HG03039 (cell line): Measurements from ENCODE around the gene KIRREL3.
"Not testable (repeated sequence)": the region's sequence is repeated elsewhere in the genome, so short reads cannot be mapped to it uniquely, and the experiment has no call there.

Experiments used
- ATAC-seq: cut with Tn5 transposase; IDR thresholded peaks from one replicate; pipeline ENCODE4 v1.9.1; 2021; ENCODE audit warnings: mild to moderate bottlenecking, moderate library complexity; ENCODE audit not compliant: unreplicated experiment

The KIRREL3 gene

GRCh38 chr11:126396266-126396665, 604.3 kb downstream of the KIRREL3 start:
- ATAC-seq: not testable (repeated sequence)

- not testable (repeated sequence) for ATAC-seq
Measured at GRCh38 chr11:126395784-126396183, 604.8 kb downstream of the KIRREL3 start.

GRCh38 chr11:126394634-126395072, 605.9 kb downstream of the KIRREL3 start:
- ATAC-seq: not testable (repeated sequence)

- no peak for ATAC-seq
Measured at GRCh38 chr11:126394036-126394435, 606.5 kb downstream of the KIRREL3 start.

- no peak for ATAC-seq
Measured at GRCh38 chr11:126393143-126393542, 607.4 kb downstream of the KIRREL3 start.

GRCh38 chr11:126392633-126393013, 607.9 kb downstream of the KIRREL3 start:
- no peak for ATAC-seq

- no peak for ATAC-seq
Measured at GRCh38 chr11:126391970-126392632, 608.5 kb downstream of the KIRREL3 start.

GRCh38 chr11:126391286-126391954, 609.1 kb downstream of the KIRREL3 start:
- no peak for ATAC-seq

GRCh38 chr11:126390272-126390867, 610.2 kb downstream of the KIRREL3 start:
- no peak for ATAC-seq

- ATAC-seq: no peak
Measured at GRCh38 chr11:126387857-126388256, 612.7 kb downstream of the KIRREL3 start.

GRCh38 chr11:126386729-126387071, 613.9 kb downstream of the KIRREL3 start:
- not testable (repeated sequence) for ATAC-seq

GRCh38 chr11:126385991-126386728, 614.4 kb downstream of the KIRREL3 start:
- no peak for ATAC-seq

GRCh38 chr11:126384449-126385070, 616.0 kb downstream of the KIRREL3 start:
- no peak for ATAC-seq

GRCh38 chr11:126383339-126384335, 616.9 kb downstream of the KIRREL3 start:
- ATAC-seq: no peak

GRCh38 chr11:126382641-126383040, 617.9 kb downstream of the KIRREL3 start:
- ATAC-seq: not testable (repeated sequence)

- not testable (repeated sequence) for ATAC-seq
Measured at GRCh38 chr11:126381960-126382359, 618.6 kb downstream of the KIRREL3 start.

- ATAC-seq: no peak
Measured at GRCh38 chr11:126380909-126381308, 619.7 kb downstream of the KIRREL3 start.

GRCh38 chr11:126378763-126379162, 621.8 kb downstream of the KIRREL3 start:
- ATAC-seq: no peak

- ATAC-seq: no peak
Measured at GRCh38 chr11:126375726-126376125, 624.8 kb downstream of the KIRREL3 start.
